22Rv1 (cell line): ENCODE results near the gene AK2.

Experiments
- ZFX ChIP-seq: fragments of 450-650 bp; IDR thresholded peaks from 2 replicates; pipeline ENCODE4 v1.6.1; 2017; ENCODE audit warnings: antibody characterized with exemption, borderline replicate concordance
- TF ChIP-seq, protein P1 (sequence below): fragments of 450-650 bp; IDR thresholded peaks from 2 replicates; pipeline ENCODE4 v1.5.1; 2017; ENCODE audit warnings: mild to moderate bottlenecking

GRCh38 chr1:32960342-32960741 is 76.3 kb downstream of the AK2 start:
- TF ChIP-seq, protein P1, sequence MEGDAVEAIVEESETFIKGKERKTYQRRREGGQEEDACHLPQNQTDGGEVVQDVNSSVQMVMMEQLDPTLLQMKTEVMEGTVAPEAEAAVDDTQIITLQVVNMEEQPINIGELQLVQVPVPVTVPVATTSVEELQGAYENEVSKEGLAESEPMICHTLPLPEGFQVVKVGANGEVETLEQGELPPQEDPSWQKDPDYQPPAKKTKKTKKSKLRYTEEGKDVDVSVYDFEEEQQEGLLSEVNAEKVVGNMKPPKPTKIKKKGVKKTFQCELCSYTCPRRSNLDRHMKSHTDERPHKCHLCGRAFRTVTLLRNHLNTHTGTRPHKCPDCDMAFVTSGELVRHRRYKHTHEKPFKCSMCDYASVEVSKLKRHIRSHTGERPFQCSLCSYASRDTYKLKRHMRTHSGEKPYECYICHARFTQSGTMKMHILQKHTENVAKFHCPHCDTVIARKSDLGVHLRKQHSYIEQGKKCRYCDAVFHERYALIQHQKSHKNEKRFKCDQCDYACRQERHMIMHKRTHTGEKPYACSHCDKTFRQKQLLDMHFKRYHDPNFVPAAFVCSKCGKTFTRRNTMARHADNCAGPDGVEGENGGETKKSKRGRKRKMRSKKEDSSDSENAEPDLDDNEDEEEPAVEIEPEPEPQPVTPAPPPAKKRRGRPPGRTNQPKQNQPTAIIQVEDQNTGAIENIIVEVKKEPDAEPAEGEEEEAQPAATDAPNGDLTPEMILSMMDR = no peak
- TF ChIP-seq ZFX = no peak
